HG02759 (cell line): ENCODE results near the gene MT1G.
"Not testable (repeated sequence)": the region's sequence is repeated elsewhere in the genome, so short reads cannot be mapped to it uniquely, and the experiment has no call there.

Experiments used
- ATAC-seq: cut with Tn5 transposase; IDR thresholded peaks from one replicate; pipeline ENCODE4 v1.9.1; 2021; ENCODE audit warnings: mild to moderate bottlenecking, moderate library complexity; ENCODE audit not compliant: unreplicated experiment

MT1G gene

GRCh38 chr16:56667581-56668571 is at the start of gene MT1G:
Gene MT1G, minus strand, starts transcription at chr16:56668065. Its CDS starts 72 bp downstream, at chr16:56667993.
- ATAC-seq, result no peak

- not testable (repeated sequence) for ATAC-seq
These were observed 49.7 kb upstream of the MT1G start for GRCh38 chr16:56717532-56717931.

- ATAC-seq, result no peak
These were observed 48.9 kb upstream of the MT1G start for GRCh38 chr16:56716761-56717160.

GRCh38 chr16:56715126-56715525 is 47.3 kb upstream of the MT1G start:
- ATAC-seq, result no peak

GRCh38 chr16:56713794-56714193 is 45.9 kb upstream of the MT1G start:
- ATAC-seq, result no peak

GRCh38 chr16:56711862-56712261 is 44.0 kb upstream of the MT1G start:
- ATAC-seq, result no peak

GRCh38 chr16:56710181-56710737 is 42.4 kb upstream of the MT1G start:
- no peak for ATAC-seq

- ATAC-seq, result no peak
These were observed 41.7 kb upstream of the MT1G start for GRCh38 chr16:56709443-56710040.

- no peak for ATAC-seq
These were observed 40.9 kb upstream of the MT1G start for GRCh38 chr16:56708525-56709442.

- ATAC-seq, result no peak
These were observed 35.0 kb upstream of the MT1G start for GRCh38 chr16:56702836-56703235.

- no peak for ATAC-seq
These were observed 33.7 kb upstream of the MT1G start for GRCh38 chr16:56701534-56701933.

GRCh38 chr16:56700631-56701030 is 32.8 kb upstream of the MT1G start:
- no peak for ATAC-seq

- no peak for ATAC-seq
These were observed 32.3 kb upstream of the MT1G start for GRCh38 chr16:56700195-56700594.

- ATAC-seq, result no peak
These were observed 29.7 kb upstream of the MT1G start for GRCh38 chr16:56697456-56698155.

- no peak for ATAC-seq
These were observed 27.4 kb upstream of the MT1G start for GRCh38 chr16:56695246-56695645.

- no peak for ATAC-seq
These were observed 24.0 kb upstream of the MT1G start for GRCh38 chr16:56691885-56692284.

- no peak for ATAC-seq
These were observed 22.7 kb upstream of the MT1G start for GRCh38 chr16:56690420-56691122.

- no peak for ATAC-seq
These were observed 21.3 kb upstream of the MT1G start for GRCh38 chr16:56689171-56689570.

- no peak for ATAC-seq
These were observed 20.9 kb upstream of the MT1G start for GRCh38 chr16:56688762-56689161.

- no peak for ATAC-seq
These were observed 18.9 kb upstream of the MT1G start for GRCh38 chr16:56686758-56687157.
